GM19397 (cell line): ENCODE measurements around the gene TMEM82.

Experiments used
- ATAC-seq: cut with Tn5 transposase; IDR thresholded peaks from one replicate; pipeline ENCODE4 v1.9.1; 2021; ENCODE audit warnings: mild to moderate bottlenecking, moderate library complexity; ENCODE audit not compliant: unreplicated experiment

The TMEM82 gene

DNA sequence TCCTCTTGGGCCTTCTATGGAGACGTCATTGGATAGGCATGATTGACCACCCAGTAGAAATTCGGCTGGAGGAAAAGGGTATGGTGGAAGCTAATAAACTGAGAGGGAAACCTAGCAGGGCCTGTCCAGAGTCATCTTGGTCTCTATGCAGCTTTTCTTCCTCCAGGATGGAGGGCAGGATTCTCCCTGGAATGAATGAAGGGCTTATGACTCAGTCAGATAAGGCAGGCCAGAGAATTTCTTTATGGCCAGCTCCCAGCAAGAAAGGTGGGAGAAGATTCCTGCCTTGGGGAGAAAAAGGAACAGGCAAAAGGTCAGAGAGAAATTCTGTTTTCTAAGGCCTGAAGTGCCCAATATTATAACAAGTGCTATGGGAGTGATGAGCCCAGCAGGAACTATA is 33.4 kb downstream of the TMEM82 start:
- no peak for ATAC-seq

DNA sequence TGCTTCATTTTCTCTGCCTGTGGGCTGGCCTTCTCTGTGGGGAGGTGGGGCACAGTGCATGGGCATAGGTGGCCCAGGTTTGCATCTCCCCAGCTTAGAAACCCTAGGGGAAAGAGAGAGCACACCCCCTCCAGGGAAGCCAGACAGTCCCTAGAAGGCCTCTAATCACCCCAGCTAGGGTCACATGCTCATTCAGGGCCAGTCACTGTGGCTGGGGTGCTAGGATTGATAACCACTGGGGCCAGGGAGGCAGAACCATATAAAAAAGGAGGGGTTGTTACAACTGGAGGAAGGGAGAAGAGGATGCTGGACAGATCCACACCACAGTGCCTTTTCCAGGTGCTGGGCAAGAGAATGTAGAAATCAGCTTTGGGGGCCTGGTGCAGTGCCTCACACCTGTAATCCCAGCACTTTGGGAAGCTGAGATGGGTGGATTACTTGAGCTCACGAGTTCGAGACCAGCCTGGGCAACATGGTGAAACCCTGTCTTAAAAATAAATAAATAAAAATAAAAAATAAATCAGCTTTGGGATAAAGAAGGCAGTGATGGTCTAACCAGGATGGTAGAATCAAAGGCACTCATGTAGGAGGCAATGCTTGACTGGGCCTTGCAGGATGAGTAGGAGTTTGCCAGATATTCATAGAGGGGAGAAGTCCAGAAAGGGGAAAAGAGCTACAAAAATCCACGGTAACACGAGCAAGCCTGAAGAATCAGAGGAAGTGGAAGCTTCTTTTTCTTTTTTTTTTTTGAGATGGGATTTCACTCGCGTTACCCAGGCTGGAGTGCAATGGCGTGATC is 35.8 kb downstream of the TMEM82 start:
- no peak for ATAC-seq

DNA sequence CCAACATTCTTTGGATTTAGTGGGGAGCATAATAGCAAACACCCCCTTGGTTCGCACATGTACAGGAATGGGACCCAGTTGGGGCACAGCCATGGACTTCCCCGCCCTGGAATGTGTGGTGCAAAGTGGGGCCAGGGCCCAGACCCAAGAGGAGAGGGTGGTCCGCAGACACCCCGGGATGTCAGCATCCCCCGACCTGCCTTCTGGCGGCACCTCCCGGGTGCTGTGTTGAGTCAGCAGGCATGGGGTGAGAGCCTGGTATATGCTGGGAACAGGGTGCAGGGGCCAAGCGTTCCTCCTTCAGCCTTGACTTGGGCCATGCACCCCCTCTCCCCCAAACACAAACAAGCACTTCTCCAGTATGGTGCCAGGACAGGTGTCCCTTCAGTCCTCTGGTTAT is 43.4 kb downstream of the TMEM82 start:
- no peak for ATAC-seq

DNA sequence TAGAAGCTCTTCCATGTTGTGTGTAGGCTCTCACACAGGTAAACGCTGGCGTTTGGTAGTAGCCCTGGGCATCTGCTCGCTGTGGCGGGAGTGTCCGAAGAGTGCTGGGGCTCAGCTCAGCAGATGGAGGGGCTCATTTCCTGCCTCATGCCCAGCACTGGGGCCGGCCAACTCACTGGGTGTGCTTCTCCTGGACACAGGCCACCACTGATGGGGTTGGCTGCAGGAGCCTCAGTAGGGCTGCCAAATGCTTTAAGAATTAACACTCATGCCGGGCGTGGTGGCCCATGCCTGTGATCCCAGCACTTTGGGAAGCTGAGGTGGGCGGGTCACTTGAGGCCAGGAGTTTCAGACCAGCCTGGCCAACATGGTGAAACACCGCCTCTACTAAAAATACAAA is 44.3 kb downstream of the TMEM82 start:
- ATAC-seq = no peak

GRCh38 chr1:15788624-15789301 is 46.5 kb downstream of the TMEM82 start:
- ATAC-seq = no peak

DNA sequence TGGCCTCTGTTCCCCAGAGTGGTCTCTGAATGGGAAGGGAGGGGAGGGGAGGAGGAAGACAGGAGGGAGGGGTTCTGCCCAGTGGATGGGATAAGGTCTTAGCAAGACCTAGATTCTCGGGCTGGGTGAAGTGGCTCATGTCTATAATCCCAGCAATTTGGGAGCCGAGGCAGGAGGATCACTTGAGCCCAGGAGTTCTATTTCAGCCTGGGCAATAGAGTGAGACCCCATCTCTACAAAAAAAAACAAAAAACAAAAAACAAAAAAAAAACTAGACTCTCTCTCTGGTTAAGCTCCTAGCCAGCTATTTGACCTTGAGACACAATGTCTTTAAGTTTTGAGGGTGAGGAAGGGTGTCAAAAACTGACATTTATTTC is 53.8 kb downstream of the TMEM82 start:
- no peak for ATAC-seq
